Inferior parietal cortex (tissue), 1 donor: ENCODE data around the gene CLDN25.
"Not testable (repeated sequence)": the region's sequence is repeated elsewhere in the genome, so short reads cannot be mapped to it uniquely, and the experiment has no call there.

Experiments
- DNase-seq: peaks from one replicate; pipeline ENCODE4 v3.0.0-alpha.2; 2016; ENCODE audit errors: extremely low spot score

Gene CLDN25

GRCh38 chr11:113779496-113779895, at the start of gene CLDN25:
Gene CLDN25, plus strand, starts transcription at chr11:113779796. Its CDS starts 0 bp downstream, at chr11:113779796.
- DNase-seq = no peak

- DNase-seq = peak; percentile 91
Measured at GRCh38 chr11:113730887-113731726, 48.5 kb upstream of the CLDN25 start.

GRCh38 chr11:113732092-113732491, 47.5 kb upstream of the CLDN25 start:
- DNase-seq = no peak

GRCh38 chr11:113736323-113736722, 43.3 kb upstream of the CLDN25 start:
- DNase-seq = no peak

- no peak for DNase-seq
Measured at GRCh38 chr11:113752932-113753331, 26.7 kb upstream of the CLDN25 start.

- DNase-seq = no peak
Measured at GRCh38 chr11:113760241-113760640, 19.4 kb upstream of the CLDN25 start.

GRCh38 chr11:113763040-113763439, 16.6 kb upstream of the CLDN25 start:
- not testable (repeated sequence) for DNase-seq

GRCh38 chr11:113764527-113765219, 14.9 kb upstream of the CLDN25 start:
- DNase-seq = no peak

GRCh38 chr11:113771964-113772363, 7.6 kb upstream of the CLDN25 start:
- no peak for DNase-seq

- no peak for DNase-seq
Measured at GRCh38 chr11:113773092-113773415, 6.5 kb upstream of the CLDN25 start.

GRCh38 chr11:113773416-113774173, 6.0 kb upstream of the CLDN25 start, which contains the start of gene ZW10:
Gene ZW10, minus strand, starts transcription at chr11:113773692. Its CDS starts 26 bp downstream, at chr11:113773666.
- peak; percentile 98 for DNase-seq

- no peak for DNase-seq
Measured at GRCh38 chr11:113774174-113774503, 5.5 kb upstream of the CLDN25 start.

- DNase-seq = peak; percentile 82
Measured at GRCh38 chr11:113778111-113778910, 1.3 kb upstream of the CLDN25 start.

GRCh38 chr11:113781682-113782081, 2.1 kb downstream of the CLDN25 start:
- DNase-seq = no peak

GRCh38 chr11:113782134-113782533, 2.5 kb downstream of the CLDN25 start:
- DNase-seq = no peak

- DNase-seq = not testable (repeated sequence)
Measured at GRCh38 chr11:113789016-113789415, 9.4 kb downstream of the CLDN25 start.

GRCh38 chr11:113789675-113790320, 10.2 kb downstream of the CLDN25 start:
- no peak for DNase-seq

GRCh38 chr11:113796663-113797259, 17.2 kb downstream of the CLDN25 start:
- DNase-seq = peak; percentile 85

- no peak for DNase-seq
Measured at GRCh38 chr11:113802621-113803020, 23.0 kb downstream of the CLDN25 start.

GRCh38 chr11:113805640-113806039, 26.0 kb downstream of the CLDN25 start:
- no peak for DNase-seq

GRCh38 chr11:113806406-113806805, 26.8 kb downstream of the CLDN25 start:
- DNase-seq = no peak
